Measurements from ENCODE around the gene TMEM212. TPM values are rescaled to one million over a fixed set of nuclear protein-coding genes. Genes with fewer than 3 reads are reported as not detected.

Gene TMEM212
- total and polyA plus RNA-seq, 9 of the 15 experiments (the other 6 are each of a cell fraction or from before 2014, with no cell fraction given): not detected

- no peaks in the 10 kb centered on the region for H3K36me3 ChIP-seq (ENCODE audit: control insufficient read depth, insufficient read depth, low read length)
- DNase-seq (ENCODE audit: extremely low read depth in 1 of 4, low spot score in 3 of 4) (no peak), ATAC-seq (no peak), FAIRE-seq (no peak)
- H3K27me3 ChIP-seq (ENCODE audit: control insufficient read depth in 2 of 2, insufficient read depth in 2 of 2, low read length in 2 of 2): no peaks in the 10 kb centered on the region; a peak in 1 of 5 replicates
- H3K27ac ChIP-seq (ENCODE audit: extremely low read depth, low read depth, low read length): no peak overlapping the region
- intact Hi-C loops (cut with micrococcal nuclease): no loop called here
- ChIA-PET CTCF (ENCODE audit: low intra/inter-chr PET ratio) (no interaction called here), POLR2A (no interaction called here)
- 40% methylated on average over 3 of the region's 3 CpGs for WGBS (ENCODE audit: insufficient coverage, low coverage, missing lambda C conversion rate)
- no peak overlapping the region for H3K4me2 ChIP-seq (ENCODE audit: insufficient read depth, low read length)
- H2AFZ ChIP-seq (ENCODE audit: low read depth, low read length): no peak overlapping the region
- H4K20me1 ChIP-seq (replicated peaks; ENCODE audit: control insufficient read depth, insufficient read depth, low read length): no peaks in the 10 kb centered on the region
- no peaks in the 10 kb centered on the region for H3K9me3 ChIP-seq (replicated peaks; ENCODE audit: control insufficient read depth, insufficient read depth, low read depth, low read length)
- H3K9me1 ChIP-seq (ENCODE audit: control insufficient read depth, insufficient read depth, low read length): no peaks in the 10 kb centered on the region
- BruUV-seq (replicated peaks): no TSS peak
- in situ Hi-C loops (cut with MboI): no loop called here
- H3K4me1 ChIP-seq (replicated peaks in 1 of 2; ENCODE audit: control insufficient read depth in 2 of 2, insufficient read depth in 2 of 2, low read length in 2 of 2): peaks cover 3 to 6% of the 10 kb centered on the region in 2 experiments; a peak in 4 of 5 replicates
- H3K79me2 ChIP-seq (ENCODE audit: control insufficient read depth, insufficient read depth, low read length): no peaks in the 10 kb centered on the region
- H3K4me3 ChIP-seq: no peak overlapping the region
- no peak overlapping the region for H3K9ac ChIP-seq (ENCODE audit: insufficient read depth in 1 of 2, low read depth in 2 of 2, low read length in 2 of 2)
- TF ChIP-seq TCF15 (CRISPR knock-in tag; IDR thresholded peaks at IDR 0.05) (no peak), ZBTB33 (CRISPR knock-in tag; IDR thresholded peaks at IDR 0.05) (no peak), ZBTB17 (CRISPR knock-in tag; IDR thresholded peaks at IDR 0.05) (no peak), BCOR (IDR thresholded peaks at IDR 0.05) (peak; percentile 43; the same call in 1 of the 2 replicates), KDM1A (IDR thresholded peaks at IDR 0.05) (0 out of 4 replicates have a peak, but pooled peaks of 1 of the 2 experiments have one; percentile 7), HIVEP1 (CRISPR knock-in tag; IDR thresholded peaks at IDR 0.05) (no peak), TAL1 (IDR thresholded peaks at IDR 0.05) (no peak), RBM25 (IDR thresholded peaks at IDR 0.05; ENCODE audit: low read depth, low read length, severe bottlenecking) (peak; percentile 66), ZNF644 (tag; IDR thresholded peaks at IDR 0.05; ENCODE audit: low read depth) (no peak), SMARCA5 (IDR thresholded peaks at IDR 0.05) (peak; percentile 55; the same call in 1 of the 2 replicates), USF2 (CRISPR knock-in tag; IDR thresholded peaks at IDR 0.05) (no peak), PRMT5 (CRISPR knock-in tag; IDR thresholded peaks at IDR 0.05) (no peak), CBX2 (IDR thresholded peaks at IDR 0.05; ENCODE audit: insufficient read depth, low read length, poor library complexity, severe bottlenecking) (no peak), SRF (CRISPR knock-in tag; IDR thresholded peaks at IDR 0.05) (no peak), SPI1 (IDR thresholded peaks at IDR 0.05; ENCODE audit: borderline replicate concordance, low read depth, low read length) (0 out of 2 replicates have a peak, but pooled peaks have one; percentile 30), TEAD1 (CRISPR knock-in tag; IDR thresholded peaks at IDR 0.05) (no peak)
Observed at GRCh38 chr3:171845481-171846284, 2.5 kb downstream of the TMEM212 start.
